Right lobe of liver (tissue), 6 donors: ENCODE results near the gene SLC45A3. TPM values are rescaled to one million over a fixed set of nuclear protein-coding genes. Genes with fewer than 3 reads are reported as not detected.

Experiments
- ATAC-seq, 4 donors: fragments of 200-7000 bp; cut with Tn5 transposase; one replicate each; pipeline ENCODE4 v1.9.1; 2020; ENCODE audit warnings: mild to moderate bottlenecking in 4 of 4, moderate library complexity in 4 of 4
- DNase-seq, 3 donors: peaks; one replicate each; pipeline ENCODE4 v3.0.0-alpha.2; 2020
- H3K27ac ChIP-seq, 3 donors: fragments of 200-600 bp; one replicate each; pipeline ENCODE4 v1.8.0; 2022
- H3K27me3 ChIP-seq, 2 donors: fragments of 200-600 bp; one replicate each; pipeline ENCODE4 v1.8.0; 2022
- H3K36me3 ChIP-seq, 4 donors: fragments of 200-600 bp; sonication (generic) in 1 of 4; one replicate each; pipeline versions ENCODE4 v1.5.1 to v1.8.0; 2017 to 2022; ENCODE audit warnings: control low read depth in 1 of 4
- H3K4me1 ChIP-seq, 4 donors: fragments of 200-600 bp; sonication (generic) in 1 of 4; one replicate each; pipeline versions ENCODE4 v1.5.1 to v1.8.0; 2017 to 2022; ENCODE audit warnings: control low read depth in 1 of 4
- H3K4me3 ChIP-seq, 3 donors: fragments of 200-600 bp; one replicate each; pipeline ENCODE4 v1.8.0; 2022
- H3K9me3 ChIP-seq, 4 donors: fragments of 200-600 bp; sonication (generic) in 1 of 4; one replicate each; pipeline versions ENCODE4 v1.5.1 to v1.8.0; 2017 to 2022; ENCODE audit warnings: control low read depth in 1 of 4
- POLR2A ChIP-seq: fragments of 450-650 bp; IDR thresholded peaks from one replicate; pipeline ENCODE4 v1.6.1; 2017; ENCODE audit warnings: antibody characterized with exemption, mild to moderate bottlenecking
- WGBS: methylation state at CpG from one replicate; pipeline ENCODE4 v1.1.6; 2018; ENCODE audit warnings: low coverage, low lambda C conversion rate; ENCODE audit not compliant: insufficient coverage; ENCODE audit errors: missing lambda C conversion rate; 5-methylcytosine and 5-hydroxymethylcytosine counted together
- intact Hi-C, 2 donors: fragments of 100-400 bp; cut with DNase I; formaldehyde crosslinking; loops; one replicate each; pipeline versions ENCODE4 v1.11.2 to v1.14.1; 2022
- total RNA-seq, 6 experiments: library from RNA; depleted of rRNA in 2 of 6; stranded (reverse); fragments of >200 nt in 2 of 6; fragmentation: NEBNext Ultra II Directional in 3 of 6; extraction: Animal tissue kit (Norgen Biotek cat#: 25700) in 3 of 6; gene quantifications; one replicate each; pipeline versions ENCODE4 v1.1.0 to v1.2.4, GENCODE V29; 2016 to 2023
- TF ChIP-seq, protein P1 (sequence below), 4 donors: fragments of 200-600 bp in 3 of 4; fragments of 450-650 bp in 1 of 4; IDR thresholded peaks; one replicate each; pipeline versions ENCODE4 v1.5.1 to v1.8.0; 2016 to 2022; ENCODE audit warnings: antibody characterized with exemption in 4 of 4, mild to moderate bottlenecking in 2 of 4
- donor health status: DM: no; HTN: yes; CAD: no.
- donor health status: DM: no; HTN: no; CAD: no.
- donor health status: DM: no; HTN: no; CAD: no.
- donor health status: DM: no; HTN: yes; CAD: no.
- donor health status: DM: no; HTN: yes; CAD: no.

The SLC45A3 gene
- total RNA-seq, 6 experiments from 2014 or later: 6.9 to 27.0 (median 7.9) TPM

GRCh38 chr1:205632669-205633169 lies 47.6 kb downstream of the SLC45A3 start:
- ATAC-seq (no peak), DNase-seq (no peak)
- H3K9me3 ChIP-seq: no peaks in the 10 kb centered on the region
- H3K27me3 ChIP-seq: no peaks in the 10 kb centered on the region
- peaks cover 0 to 52% (median 5%) of the 10 kb centered on the region in 4 donors for H3K4me1 ChIP-seq
- intact Hi-C loops: no loop called here
- H3K27ac ChIP-seq: peak overlapping the region; percentile 75 to 94 (median 89)
- TF ChIP-seq, protein P1, sequence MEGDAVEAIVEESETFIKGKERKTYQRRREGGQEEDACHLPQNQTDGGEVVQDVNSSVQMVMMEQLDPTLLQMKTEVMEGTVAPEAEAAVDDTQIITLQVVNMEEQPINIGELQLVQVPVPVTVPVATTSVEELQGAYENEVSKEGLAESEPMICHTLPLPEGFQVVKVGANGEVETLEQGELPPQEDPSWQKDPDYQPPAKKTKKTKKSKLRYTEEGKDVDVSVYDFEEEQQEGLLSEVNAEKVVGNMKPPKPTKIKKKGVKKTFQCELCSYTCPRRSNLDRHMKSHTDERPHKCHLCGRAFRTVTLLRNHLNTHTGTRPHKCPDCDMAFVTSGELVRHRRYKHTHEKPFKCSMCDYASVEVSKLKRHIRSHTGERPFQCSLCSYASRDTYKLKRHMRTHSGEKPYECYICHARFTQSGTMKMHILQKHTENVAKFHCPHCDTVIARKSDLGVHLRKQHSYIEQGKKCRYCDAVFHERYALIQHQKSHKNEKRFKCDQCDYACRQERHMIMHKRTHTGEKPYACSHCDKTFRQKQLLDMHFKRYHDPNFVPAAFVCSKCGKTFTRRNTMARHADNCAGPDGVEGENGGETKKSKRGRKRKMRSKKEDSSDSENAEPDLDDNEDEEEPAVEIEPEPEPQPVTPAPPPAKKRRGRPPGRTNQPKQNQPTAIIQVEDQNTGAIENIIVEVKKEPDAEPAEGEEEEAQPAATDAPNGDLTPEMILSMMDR (IDR thresholded peaks at IDR 0.05): no peak
- TF ChIP-seq POLR2A: no peak
- WGBS: 41% methylated on average over 3 of the region's 3 CpGs
- peak overlapping the region; percentile 53 to 61 (median 57) for H3K4me3 ChIP-seq
- no peaks in the 10 kb centered on the region for H3K36me3 ChIP-seq

- peak within 1 kb of the TSS; percentile 53 to 61 (median 57) for H3K4me3 ChIP-seq
- WGBS: 0% methylated on average over 23 of the region's 83 CpGs
- no peaks in the 10 kb centered on the region for H3K36me3 ChIP-seq
- peak within 1 kb of the TSS; percentile 76 to 94 (median 89) for H3K27ac ChIP-seq
- H3K4me1 ChIP-seq: peaks cover 0 to 50% (median 5%) of the 10 kb centered on the region in 4 donors
- intact Hi-C loops: no loop called here
- H3K27me3 ChIP-seq: no peaks in the 10 kb centered on the region
- no peaks in the 10 kb centered on the region for H3K9me3 ChIP-seq
- TF ChIP-seq, protein P1 (IDR thresholded peaks at IDR 0.05): peak; percentile 67 to 72 (median 70)
- TF ChIP-seq POLR2A: peak; percentile 95
- DNase-seq (peak; percentile 99), ATAC-seq (peak; percentile 90 to 96 (median 92))
Observed at GRCh38 chr1:205631768-205632668, 48.3 kb downstream of the SLC45A3 start, which contains the start of gene ELK4. Gene ELK4 (minus strand): TSS chr1:205632011. CDS start chr1:205623882, 8,129 bp downstream.

DNA sequence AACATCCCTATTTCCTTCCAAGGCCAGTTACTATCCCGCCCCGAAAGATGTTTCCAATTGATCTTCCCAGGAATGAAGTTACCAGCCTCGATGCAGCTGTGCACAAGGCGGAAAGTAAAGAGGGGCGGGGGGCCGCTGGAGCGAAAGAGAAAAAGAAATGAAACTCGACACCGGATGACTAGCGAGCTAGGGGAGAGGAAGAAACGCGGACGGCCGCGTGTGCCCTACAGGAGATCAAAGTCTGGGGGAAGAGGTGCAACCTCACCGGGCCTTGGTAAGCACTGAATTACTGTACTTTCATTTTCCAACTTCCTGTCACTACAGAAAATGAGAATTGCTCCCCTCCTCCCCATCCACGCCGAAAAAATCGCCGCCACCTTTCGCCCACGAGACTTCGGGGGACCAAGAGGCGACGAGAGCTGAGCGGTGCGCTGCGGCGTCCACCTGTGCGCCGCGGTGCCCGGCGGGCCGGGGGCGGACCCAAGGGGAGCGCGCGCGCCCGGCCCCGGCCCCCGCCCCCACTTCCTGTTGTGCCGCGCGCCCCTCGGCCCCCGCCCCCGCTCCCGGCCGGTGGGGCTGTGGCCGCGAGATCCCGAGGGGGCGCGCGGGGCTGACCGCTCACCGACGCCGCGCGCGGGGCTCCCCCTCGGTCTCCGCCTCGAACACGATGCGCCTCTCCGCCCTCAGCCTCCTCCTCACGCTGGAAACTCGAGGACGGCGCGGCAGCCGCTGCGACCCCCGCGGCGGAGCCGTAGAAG lies 49.1 kb downstream of the SLC45A3 start:
- Histone ChIP-seq H3K27me3 (no peaks in the 10 kb centered on the region), H3K27ac (peak overlapping the region; percentile 76 to 94 (median 89)), H3K4me3 (peak overlapping the region; percentile 53 to 61 (median 53)), H3K9me3 (no peaks in the 10 kb centered on the region), H3K36me3 (no peaks in the 10 kb centered on the region), H3K4me1 (peaks cover 0 to 42% (median 5%) of the 10 kb centered on the region in 4 donors)
- DNase-seq (peak; percentile 79 to 82 (median 81)), ATAC-seq (peak; percentile 57 to 71 (median 62))
- intact Hi-C loops: no loop called here
- TF ChIP-seq, protein P1 (IDR thresholded peaks at IDR 0.05): no peak
- peak; percentile 5 for TF ChIP-seq POLR2A
- WGBS: 0% methylated on average over 29 of the region's 81 CpGs

GRCh38 chr1:205630651-205631009 lies 49.7 kb downstream of the SLC45A3 start:
- no peak for TF ChIP-seq POLR2A
- TF ChIP-seq, protein P1 (IDR thresholded peaks at IDR 0.05): no peak
- 3% methylated on average over 3 of the region's 3 CpGs for WGBS
- Histone ChIP-seq H3K9me3 (no peaks in the 10 kb centered on the region), H3K36me3 (no peaks in the 10 kb centered on the region), H3K27me3 (no peaks in the 10 kb centered on the region), H3K4me1 (peaks cover 0 to 36% (median 5%) of the 10 kb centered on the region in 4 donors), H3K4me3 (peak overlapping the region; percentile 53 to 61 (median 53)), H3K27ac (peak overlapping the region; percentile 76 to 94 (median 89))
- intact Hi-C loops: no loop called here
- ATAC-seq: no peak
- DNase-seq: no peak
